Measurements from ENCODE around the gene EFNB2. TPM values are rescaled to one million over a fixed set of nuclear protein-coding genes. Genes with fewer than 3 reads are reported as not detected.

EFNB2 gene
- total RNA-seq, 4 donors from 2014 or later = 8.8 to 65.3 (median 22.7) TPM

DNA sequence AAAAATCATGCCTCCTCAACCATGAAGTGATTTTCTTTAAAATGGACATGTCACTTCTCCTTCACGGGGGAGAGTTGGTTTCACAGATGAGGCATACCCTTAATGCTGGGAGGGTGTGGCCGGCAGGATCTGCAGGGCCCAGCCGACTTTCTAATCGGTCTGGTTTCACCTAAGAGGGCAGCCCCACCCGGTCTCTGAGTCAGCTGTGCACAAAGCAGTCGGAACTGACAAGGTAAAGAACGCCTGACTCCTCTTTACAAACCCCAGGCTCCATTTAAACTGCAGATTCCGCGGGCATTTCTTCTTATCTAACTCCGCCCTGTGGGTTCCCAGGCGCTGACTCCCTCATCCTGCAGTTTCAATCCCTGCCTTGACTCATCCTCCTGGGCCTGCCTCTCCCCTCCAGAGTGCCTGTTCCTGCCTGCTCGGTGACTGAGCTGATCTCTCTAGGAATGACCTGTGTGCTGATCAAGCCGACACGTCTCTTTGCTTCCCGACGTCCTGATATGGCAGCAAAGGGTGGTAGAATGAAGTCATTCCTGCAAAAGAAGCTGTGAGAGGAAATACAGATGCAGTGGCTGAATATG, 63.4 kb downstream of the EFNB2 start:
- no peak for TF ChIP-seq POLR2A (IDR thresholded peaks at IDR 0.05)
- TF ChIP-seq, protein P1, sequence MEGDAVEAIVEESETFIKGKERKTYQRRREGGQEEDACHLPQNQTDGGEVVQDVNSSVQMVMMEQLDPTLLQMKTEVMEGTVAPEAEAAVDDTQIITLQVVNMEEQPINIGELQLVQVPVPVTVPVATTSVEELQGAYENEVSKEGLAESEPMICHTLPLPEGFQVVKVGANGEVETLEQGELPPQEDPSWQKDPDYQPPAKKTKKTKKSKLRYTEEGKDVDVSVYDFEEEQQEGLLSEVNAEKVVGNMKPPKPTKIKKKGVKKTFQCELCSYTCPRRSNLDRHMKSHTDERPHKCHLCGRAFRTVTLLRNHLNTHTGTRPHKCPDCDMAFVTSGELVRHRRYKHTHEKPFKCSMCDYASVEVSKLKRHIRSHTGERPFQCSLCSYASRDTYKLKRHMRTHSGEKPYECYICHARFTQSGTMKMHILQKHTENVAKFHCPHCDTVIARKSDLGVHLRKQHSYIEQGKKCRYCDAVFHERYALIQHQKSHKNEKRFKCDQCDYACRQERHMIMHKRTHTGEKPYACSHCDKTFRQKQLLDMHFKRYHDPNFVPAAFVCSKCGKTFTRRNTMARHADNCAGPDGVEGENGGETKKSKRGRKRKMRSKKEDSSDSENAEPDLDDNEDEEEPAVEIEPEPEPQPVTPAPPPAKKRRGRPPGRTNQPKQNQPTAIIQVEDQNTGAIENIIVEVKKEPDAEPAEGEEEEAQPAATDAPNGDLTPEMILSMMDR (IDR thresholded peaks at IDR 0.05) = no peak
- Histone ChIP-seq H3K27me3 (no peaks in the 10 kb centered on the region), H3K4me1 (no peaks in the 10 kb centered on the region), H3K4me3 (no peak overlapping the region), H3K36me3 (no peaks in the 10 kb centered on the region), H3K27ac (peak overlapping the region; percentile 4 to 5), H3K9me3 (no peaks in the 10 kb centered on the region)
- peak; percentile 40 to 43 for DNase-seq
- intact Hi-C loops (cut with DNase I; ENCODE audit: low total_unique reads) = no loop called here

DNA sequence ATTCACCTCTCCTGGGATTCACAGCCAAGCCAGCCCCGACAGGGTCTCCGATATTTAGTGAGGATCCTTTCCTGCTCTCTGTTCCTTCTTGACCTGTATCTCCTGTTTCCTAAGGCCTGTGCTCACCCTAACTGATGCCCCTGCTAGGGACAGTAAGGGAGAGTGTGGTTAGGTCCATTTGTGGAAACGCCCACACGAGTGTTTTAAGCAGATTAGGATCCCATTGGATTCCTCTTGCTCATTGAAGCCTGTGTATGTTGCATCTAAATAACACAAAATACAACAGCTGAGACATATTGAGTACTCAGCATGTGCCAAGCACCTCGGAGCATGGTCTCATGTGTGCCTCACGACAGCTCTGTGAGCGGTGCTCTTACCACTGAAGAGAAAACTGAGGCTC, 64.9 kb downstream of the EFNB2 start:
- Histone ChIP-seq H3K4me3 (no peak overlapping the region), H3K9me3 (no peaks in the 10 kb centered on the region), H3K27ac (no peak overlapping the region), H3K36me3 (no peaks in the 10 kb centered on the region), H3K4me1 (no peaks in the 10 kb centered on the region), H3K27me3 (no peaks in the 10 kb centered on the region)
- TF ChIP-seq POLR2A (IDR thresholded peaks at IDR 0.05) = no peak
- TF ChIP-seq, protein P1 (IDR thresholded peaks at IDR 0.05) = no peak
- intact Hi-C loops (cut with DNase I; ENCODE audit: low total_unique reads) = no loop called here
- DNase-seq = no peak

DNA sequence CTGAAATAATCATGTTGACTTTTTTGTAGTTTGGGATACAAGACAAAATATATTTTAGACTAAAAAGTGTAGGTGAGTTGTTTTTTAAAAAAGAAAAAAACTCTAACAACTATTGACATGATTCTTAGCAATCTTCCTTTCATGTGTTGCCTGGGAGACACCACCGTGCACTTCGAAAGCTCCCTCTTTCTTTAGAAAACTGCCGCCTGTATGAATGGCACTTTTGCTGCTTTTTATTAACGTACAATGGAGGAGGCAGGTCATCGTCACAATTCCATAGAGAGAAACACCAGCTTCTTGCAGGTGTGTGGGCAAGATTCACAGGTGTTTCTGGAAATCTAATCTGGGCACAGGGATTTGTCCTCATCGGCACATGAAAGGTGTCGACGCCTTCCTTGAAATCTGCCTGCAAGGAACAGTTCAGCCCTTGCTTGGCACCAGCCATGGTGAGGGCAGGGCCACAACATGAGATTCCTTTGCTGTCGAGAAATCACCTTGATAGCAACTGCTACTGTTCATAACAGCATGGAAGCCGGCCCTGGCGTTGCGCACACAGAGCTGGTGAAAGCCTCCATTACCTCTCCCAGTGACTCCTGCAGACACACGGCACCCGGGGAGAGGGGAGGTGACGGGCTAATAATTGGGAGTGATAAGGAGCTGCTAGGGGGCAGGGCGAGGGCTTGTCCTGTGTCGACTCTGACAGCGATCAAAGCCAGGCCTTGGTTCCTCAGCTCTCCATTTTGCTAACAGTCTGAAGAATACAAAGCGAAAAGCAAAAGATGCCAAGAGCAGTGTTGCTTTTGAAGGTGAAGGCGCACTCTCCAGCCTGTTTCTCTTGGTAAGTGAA, 66.5 kb downstream of the EFNB2 start:
- no peaks in the 10 kb centered on the region for H3K4me1 ChIP-seq
- H3K4me3 ChIP-seq = no peak overlapping the region
- no peak for DNase-seq
- no peaks in the 10 kb centered on the region for H3K27me3 ChIP-seq
- H3K27ac ChIP-seq = no peak overlapping the region
- intact Hi-C loops (cut with DNase I; ENCODE audit: low total_unique reads) = no loop called here
- TF ChIP-seq, protein P1 (IDR thresholded peaks at IDR 0.05) = no peak
- TF ChIP-seq POLR2A (IDR thresholded peaks at IDR 0.05) = no peak
- no peaks in the 10 kb centered on the region for H3K9me3 ChIP-seq
- H3K36me3 ChIP-seq = no peaks in the 10 kb centered on the region

DNA sequence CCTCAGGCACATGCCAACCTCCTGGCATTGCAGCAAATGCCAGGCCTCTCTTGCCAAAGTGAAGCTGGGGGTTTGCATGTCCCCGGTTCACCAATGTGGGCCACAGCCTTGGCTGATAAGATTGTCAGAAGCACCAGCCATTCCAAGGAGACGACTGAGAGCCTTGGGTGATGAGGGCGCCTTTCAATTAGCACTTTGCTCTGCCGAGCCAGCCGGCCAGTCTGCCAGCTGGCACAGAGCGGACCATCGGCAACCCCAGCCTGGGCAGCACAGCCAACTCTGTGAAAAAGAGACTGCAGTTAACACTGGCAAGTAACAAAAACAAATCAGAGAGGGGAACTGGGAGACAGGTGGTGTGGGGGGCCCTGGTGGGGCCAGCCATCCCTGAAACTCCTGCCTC, 67.3 kb downstream of the EFNB2 start:
- Histone ChIP-seq H3K36me3 (no peaks in the 10 kb centered on the region), H3K27ac (no peak overlapping the region), H3K4me3 (no peak overlapping the region), H3K27me3 (no peaks in the 10 kb centered on the region), H3K9me3 (no peaks in the 10 kb centered on the region), H3K4me1 (no peaks in the 10 kb centered on the region)
- intact Hi-C loops (cut with DNase I; ENCODE audit: low total_unique reads) = no loop called here
- TF ChIP-seq, protein P1 (IDR thresholded peaks at IDR 0.05) = no peak
- TF ChIP-seq POLR2A (IDR thresholded peaks at IDR 0.05) = no peak
- no peak for DNase-seq

DNA sequence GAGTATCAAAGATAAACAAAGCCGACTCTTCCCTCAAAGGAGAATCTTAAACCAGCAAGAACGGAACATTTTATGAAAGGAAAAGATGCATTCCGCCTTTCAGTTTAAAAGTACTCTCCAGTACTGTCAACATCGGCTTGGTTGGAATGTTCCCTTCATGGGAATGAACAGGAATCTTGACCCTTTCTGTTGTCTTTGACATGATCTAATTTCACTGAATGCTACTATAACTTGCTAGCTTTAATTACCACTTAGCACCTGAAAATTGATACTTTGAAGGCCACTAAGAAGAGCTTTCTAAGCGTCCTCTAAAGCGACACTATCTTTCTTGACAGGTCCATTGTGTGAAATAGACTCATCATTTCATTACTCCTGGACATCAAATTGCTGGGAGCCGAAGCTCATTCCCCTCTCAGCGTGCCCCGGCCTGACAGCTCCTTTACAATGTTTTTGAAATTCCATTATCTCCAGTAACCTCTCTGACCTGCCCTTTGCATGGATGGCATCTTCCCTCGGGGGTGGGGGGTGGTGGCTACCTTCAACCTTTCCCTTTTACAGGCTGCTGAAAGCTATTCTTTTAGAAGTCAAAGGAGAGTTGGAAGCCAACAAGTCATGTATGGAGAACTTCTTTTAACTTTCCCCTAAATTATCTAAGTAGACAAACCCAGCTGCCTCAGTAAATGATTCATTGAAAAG, 67.9 kb downstream of the EFNB2 start:
- no peak overlapping the region for H3K27ac ChIP-seq
- H3K36me3 ChIP-seq = no peaks in the 10 kb centered on the region
- intact Hi-C loops (cut with DNase I; ENCODE audit: low total_unique reads) = no loop called here

More for the DNA sequence above, 67.9 kb downstream of the EFNB2 start:
- H3K4me1 ChIP-seq = no peaks in the 10 kb centered on the region
- H3K9me3 ChIP-seq = no peaks in the 10 kb centered on the region
- no peaks in the 10 kb centered on the region for H3K27me3 ChIP-seq
- DNase-seq = no peak
- no peak for TF ChIP-seq POLR2A (IDR thresholded peaks at IDR 0.05)
- TF ChIP-seq, protein P1 (IDR thresholded peaks at IDR 0.05) = no peak
- no peak overlapping the region for H3K4me3 ChIP-seq
